Heart right ventricle (tissue), 16 donors: ENCODE data around the gene PLCZ1. TPM values are rescaled to one million over a fixed set of nuclear protein-coding genes. Genes with fewer than 3 reads are reported as not detected.

Source experiments
- ATAC-seq, 8 donors: fragments of 200-7000 bp; cut with Tn5 transposase; one replicate each; pipeline ENCODE4 v1.9.1; 2020; ENCODE audit warnings: mild to moderate bottlenecking in 8 of 8, moderate library complexity in 8 of 8, moderate number of reproducible peaks in 1 of 8
- DNase-seq, 2 donors: peaks; one replicate each; pipeline ENCODE4 v3.0.0-alpha.2; 2020
- H3K27ac ChIP-seq, 10 donors: fragments of 200-600 bp; sonication (generic) in 2 of 10; one replicate each; pipeline versions ENCODE4 v1.5.0 to v1.8.0; 2020 to 2022; ENCODE audit warnings: mild to moderate bottlenecking in 3 of 10
- H3K27me3 ChIP-seq, 7 donors: fragments of 200-600 bp; one replicate each; pipeline ENCODE4 v1.8.0; 2021 to 2022; ENCODE audit warnings: mild to moderate bottlenecking in 2 of 7
- H3K36me3 ChIP-seq, 9 donors: fragments of 200-600 bp; sonication (generic) in 1 of 9; one replicate each; pipeline versions ENCODE4 v1.5.0 to v1.8.0; 2020 to 2022; ENCODE audit warnings: mild to moderate bottlenecking in 2 of 9
- H3K4me1 ChIP-seq, 9 donors: fragments of 200-600 bp; sonication (generic) in 1 of 9; one replicate each; pipeline versions ENCODE4 v1.5.0 to v1.8.0; 2020 to 2022; ENCODE audit warnings: mild to moderate bottlenecking in 4 of 9
- H3K4me3 ChIP-seq, 10 donors: fragments of 200-600 bp; sonication (generic) in 2 of 10; one replicate each; pipeline versions ENCODE4 v1.5.0 to v1.8.0; 2020 to 2022; ENCODE audit warnings: mild to moderate bottlenecking in 7 of 10, moderate library complexity in 2 of 10
- H3K9me3 ChIP-seq, 11 donors: fragments of 200-600 bp in 10 of 11; sonication (generic) in 2 of 11; one replicate each; pipeline versions ENCODE4 v1.5.0 to v1.8.0; 2013 to 2022; ENCODE audit warnings: mild to moderate bottlenecking in 2 of 11, control low read depth in 1 of 11, moderate library complexity in 1 of 11
- WGBS, 2 donors: extraction: QIAGEN DNeasy Blood & Tissue Kit; methylation state at CpG; one replicate each; pipeline ENCODE4 v1.1.7; 2013; ENCODE audit warnings: inconsistent platforms in 1 of 2; 5-methylcytosine and 5-hydroxymethylcytosine counted together
- intact Hi-C, 10 donors: fragments of 100-400 bp; cut with DNase I; formaldehyde crosslinking; loops; one replicate each; pipeline versions ENCODE4 v1.11.1 to v1.14.2; 2022
- polyA plus RNA-seq, 2 donors: library from polyadenylated mRNA; stranded (reverse); fragments of 200-250 nt; gene quantifications; one replicate each; pipeline ENCODE4 v1.2.3, GENCODE V29; 2013
- total RNA-seq, 10 donors: library from RNA; stranded (reverse); fragmentation: NEBNext Ultra II Directional in 3 of 10; extraction: Animal tissue kit (Norgen Biotek cat#: 25700) in 3 of 10; gene quantifications; one replicate each; pipeline versions ENCODE4 v1.2.1 to v1.2.4, GENCODE V29; 2021 to 2023
- TF ChIP-seq, protein P1 (sequence below), 9 donors: fragments of 200-600 bp; sonication (generic) in 2 of 9; IDR thresholded peaks; one replicate each; pipeline versions ENCODE4 v1.5.0 to v1.8.0; 2021 to 2022; ENCODE audit warnings: antibody characterized with exemption in 9 of 9, mild to moderate bottlenecking in 5 of 9, moderate library complexity in 1 of 9
- donor health status: Arrhythmogenic right ventricular cardiomyopathy.
- donor health status: ischemic (EF 13 %, LVEDD 7.1; RV severe dilation, severe dysfunction).
- donor health status: healthy with polysubstance abuse.
- donor health status: DM: no; HTN: yes; CAD: no.
- donor health status: DM: no; HTN: no; CAD: no.
- donor health status: ischemic (EF 25% LVEDD 6.9; RV normal size, moderate dysfunction).
- donor health status: ischemic (EF 25% LVEDD 5.7; RV mildly dilated, moderate dysfunction).
- donor health status: healthy.
- donor health status: DM: yes; HTN: yes; CAD: no.
- donor health status: Ischemic cardiomyopathy.
- donor health status: ischemic (EF 35%, LVEDD 5.7; RV mildly dilated, moderate dysfunction).
- donor health status: nonischemic (EF 11% LVEDD 7.7; RV severe dilation, severe dysfunction).
- donor health status: DM: yes; HTN: yes; CAD: no.
- donor health status: PGD.
- donor health status: ischemic (EF 29% LVEDD 5.4; RV normal size, mild dysfunction).
- donor health status: nonischemic (EF 23%, LVEDD 6.1; RV moderate dilation, normal function).

The PLCZ1 gene
- total and polyA plus RNA-seq, 12 donors, result 0.32 to 1.5 (median 0.88) TPM; not detected in 8

- TF ChIP-seq, protein P1, sequence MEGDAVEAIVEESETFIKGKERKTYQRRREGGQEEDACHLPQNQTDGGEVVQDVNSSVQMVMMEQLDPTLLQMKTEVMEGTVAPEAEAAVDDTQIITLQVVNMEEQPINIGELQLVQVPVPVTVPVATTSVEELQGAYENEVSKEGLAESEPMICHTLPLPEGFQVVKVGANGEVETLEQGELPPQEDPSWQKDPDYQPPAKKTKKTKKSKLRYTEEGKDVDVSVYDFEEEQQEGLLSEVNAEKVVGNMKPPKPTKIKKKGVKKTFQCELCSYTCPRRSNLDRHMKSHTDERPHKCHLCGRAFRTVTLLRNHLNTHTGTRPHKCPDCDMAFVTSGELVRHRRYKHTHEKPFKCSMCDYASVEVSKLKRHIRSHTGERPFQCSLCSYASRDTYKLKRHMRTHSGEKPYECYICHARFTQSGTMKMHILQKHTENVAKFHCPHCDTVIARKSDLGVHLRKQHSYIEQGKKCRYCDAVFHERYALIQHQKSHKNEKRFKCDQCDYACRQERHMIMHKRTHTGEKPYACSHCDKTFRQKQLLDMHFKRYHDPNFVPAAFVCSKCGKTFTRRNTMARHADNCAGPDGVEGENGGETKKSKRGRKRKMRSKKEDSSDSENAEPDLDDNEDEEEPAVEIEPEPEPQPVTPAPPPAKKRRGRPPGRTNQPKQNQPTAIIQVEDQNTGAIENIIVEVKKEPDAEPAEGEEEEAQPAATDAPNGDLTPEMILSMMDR (IDR thresholded peaks at IDR 0.05), result no peak
- intact Hi-C loops, result loop anchor here in 1 of 10 donors (5.0 kb wide), 1 partner anchor 62 kb away; no protein-coding TSS in a partner anchor
- ATAC-seq, result peak; percentile 46 to 98 (median 90)
- Histone ChIP-seq H3K27me3 (no peaks in the 10 kb centered on the region), H3K27ac (peak overlapping the region in 2 of 10 donors; percentile 37 to 49), H3K4me3 (no peak overlapping the region), H3K36me3 (no peaks in the 10 kb centered on the region), H3K4me1 (peaks cover 0 to 9% (median 0%) of the 10 kb centered on the region in 9 donors), H3K9me3 (no peaks in the 10 kb centered on the region)
- WGBS, 2 donors, result 50 to 57% methylated on average over 4 of the region's 4 CpGs
- DNase-seq, result no peak
Measured at GRCh38 chr12:18690653-18691052, 47.2 kb downstream of the PLCZ1 start.

GRCh38 chr12:18689771-18690170 is 48.0 kb downstream of the PLCZ1 start:
- Histone ChIP-seq H3K4me3 (no peak overlapping the region), H3K9me3 (no peaks in the 10 kb centered on the region), H3K27ac (no peak overlapping the region), H3K27me3 (no peaks in the 10 kb centered on the region), H3K36me3 (no peaks in the 10 kb centered on the region), H3K4me1 (peaks cover 0 to 9% (median 0%) of the 10 kb centered on the region in 9 donors)
- TF ChIP-seq, protein P1 (IDR thresholded peaks at IDR 0.05), result no peak
- WGBS, 2 donors, result 77 to 83% methylated on average over 3 of the region's 3 CpGs
- DNase-seq (no peak), ATAC-seq (no peak)
- intact Hi-C loops, result loop anchor here in 1 of 10 donors (5.0 kb wide), 1 partner anchor 63 kb away; no protein-coding TSS in a partner anchor

DNA sequence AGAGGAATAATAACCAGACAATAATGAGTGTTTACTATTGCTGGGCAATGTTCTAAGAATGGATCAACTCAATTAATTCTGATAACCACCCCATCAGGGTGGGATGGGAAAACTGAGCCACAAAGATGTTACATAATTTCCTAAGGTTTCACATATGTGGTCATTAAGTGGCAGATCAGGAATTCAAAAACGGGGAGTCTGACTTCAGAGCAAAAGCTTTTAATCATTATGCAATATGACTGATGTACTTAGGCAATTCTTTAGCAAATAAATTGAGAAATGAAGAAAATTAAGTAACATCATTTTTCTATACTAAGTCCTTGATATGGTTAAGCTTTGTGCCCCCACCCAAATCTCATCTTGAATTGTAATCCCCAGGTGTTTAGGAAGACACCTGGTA is 53.4 kb downstream of the PLCZ1 start:
- no peak overlapping the region for H3K4me3 ChIP-seq
- no peaks in the 10 kb centered on the region for H3K27me3 ChIP-seq
- ATAC-seq (no peak), DNase-seq (no peak)
- H3K36me3 ChIP-seq, result no peaks in the 10 kb centered on the region
- intact Hi-C loops, result no loop called here
- no peaks in the 10 kb centered on the region for H3K9me3 ChIP-seq
- peaks cover 0 to 4% (median 0%) of the 10 kb centered on the region in 9 donors for H3K4me1 ChIP-seq
- WGBS, 2 donors, result 56 to 66% methylated on average over 1 of the region's 1 CpG
- TF ChIP-seq, protein P1 (IDR thresholded peaks at IDR 0.05), result no peak
- H3K27ac ChIP-seq, result no peak overlapping the region

- intact Hi-C loops, result no loop called here
- DNase-seq (no peak), ATAC-seq (no peak)
- Histone ChIP-seq H3K9me3 (peaks cover 0 to 5% (median 0%) of the 10 kb centered on the region in 11 donors), H3K27me3 (no peaks in the 10 kb centered on the region), H3K27ac (no peak overlapping the region), H3K4me1 (peaks cover 0 to 4% (median 0%) of the 10 kb centered on the region in 9 donors), H3K4me3 (no peak overlapping the region), H3K36me3 (no peaks in the 10 kb centered on the region)
- WGBS, 2 donors, result 80 to 84% methylated on average over 2 of the region's 2 CpGs
- TF ChIP-seq, protein P1 (IDR thresholded peaks at IDR 0.05), result no peak
Measured at GRCh38 chr12:18683327-18684013, 54.3 kb downstream of the PLCZ1 start.
